Measurements from ENCODE around the gene ZNF23.

DNA sequence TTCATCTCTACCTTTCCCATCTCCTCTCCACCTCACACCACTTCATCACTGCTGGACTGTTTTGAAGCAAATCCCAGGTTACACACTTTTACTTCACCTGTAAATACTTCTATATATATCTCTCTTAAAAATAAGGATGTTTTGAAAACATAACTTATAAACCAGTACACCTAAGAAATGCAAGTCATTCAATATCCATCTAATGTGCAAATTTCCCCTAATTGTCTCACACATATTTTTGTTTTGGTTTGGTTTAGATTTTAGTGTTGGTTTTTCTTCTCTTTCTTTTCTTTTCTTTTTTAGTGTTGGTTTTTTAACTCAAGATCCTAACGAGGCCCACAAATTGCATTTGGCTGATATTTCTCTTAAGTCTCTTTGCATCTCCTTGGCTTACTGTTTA is 45.0 kb upstream of the ZNF23 start:
- TF ChIP-seq YY1 (IDR thresholded peaks at IDR 0.05) (no peak), TAF1 (conservative IDR thresholded peaks at IDR 0.05) (no peak), SP1 (IDR thresholded peaks at IDR 0.05) (no peak), EGR1 (IDR thresholded peaks at IDR 0.05; ENCODE audit: low read depth in 2 of 2) (no peak), RAD21 (IDR thresholded peaks at IDR 0.05) (no peak), HNF4A (conservative IDR thresholded peaks at IDR 0.05) (no peak)
- TF ChIP-seq, protein P1, sequence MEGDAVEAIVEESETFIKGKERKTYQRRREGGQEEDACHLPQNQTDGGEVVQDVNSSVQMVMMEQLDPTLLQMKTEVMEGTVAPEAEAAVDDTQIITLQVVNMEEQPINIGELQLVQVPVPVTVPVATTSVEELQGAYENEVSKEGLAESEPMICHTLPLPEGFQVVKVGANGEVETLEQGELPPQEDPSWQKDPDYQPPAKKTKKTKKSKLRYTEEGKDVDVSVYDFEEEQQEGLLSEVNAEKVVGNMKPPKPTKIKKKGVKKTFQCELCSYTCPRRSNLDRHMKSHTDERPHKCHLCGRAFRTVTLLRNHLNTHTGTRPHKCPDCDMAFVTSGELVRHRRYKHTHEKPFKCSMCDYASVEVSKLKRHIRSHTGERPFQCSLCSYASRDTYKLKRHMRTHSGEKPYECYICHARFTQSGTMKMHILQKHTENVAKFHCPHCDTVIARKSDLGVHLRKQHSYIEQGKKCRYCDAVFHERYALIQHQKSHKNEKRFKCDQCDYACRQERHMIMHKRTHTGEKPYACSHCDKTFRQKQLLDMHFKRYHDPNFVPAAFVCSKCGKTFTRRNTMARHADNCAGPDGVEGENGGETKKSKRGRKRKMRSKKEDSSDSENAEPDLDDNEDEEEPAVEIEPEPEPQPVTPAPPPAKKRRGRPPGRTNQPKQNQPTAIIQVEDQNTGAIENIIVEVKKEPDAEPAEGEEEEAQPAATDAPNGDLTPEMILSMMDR (IDR thresholded peaks at IDR 0.05; ENCODE audit: low read depth, low read length, missing input control) = no peak
- TF ChIP-seq, protein P2, sequence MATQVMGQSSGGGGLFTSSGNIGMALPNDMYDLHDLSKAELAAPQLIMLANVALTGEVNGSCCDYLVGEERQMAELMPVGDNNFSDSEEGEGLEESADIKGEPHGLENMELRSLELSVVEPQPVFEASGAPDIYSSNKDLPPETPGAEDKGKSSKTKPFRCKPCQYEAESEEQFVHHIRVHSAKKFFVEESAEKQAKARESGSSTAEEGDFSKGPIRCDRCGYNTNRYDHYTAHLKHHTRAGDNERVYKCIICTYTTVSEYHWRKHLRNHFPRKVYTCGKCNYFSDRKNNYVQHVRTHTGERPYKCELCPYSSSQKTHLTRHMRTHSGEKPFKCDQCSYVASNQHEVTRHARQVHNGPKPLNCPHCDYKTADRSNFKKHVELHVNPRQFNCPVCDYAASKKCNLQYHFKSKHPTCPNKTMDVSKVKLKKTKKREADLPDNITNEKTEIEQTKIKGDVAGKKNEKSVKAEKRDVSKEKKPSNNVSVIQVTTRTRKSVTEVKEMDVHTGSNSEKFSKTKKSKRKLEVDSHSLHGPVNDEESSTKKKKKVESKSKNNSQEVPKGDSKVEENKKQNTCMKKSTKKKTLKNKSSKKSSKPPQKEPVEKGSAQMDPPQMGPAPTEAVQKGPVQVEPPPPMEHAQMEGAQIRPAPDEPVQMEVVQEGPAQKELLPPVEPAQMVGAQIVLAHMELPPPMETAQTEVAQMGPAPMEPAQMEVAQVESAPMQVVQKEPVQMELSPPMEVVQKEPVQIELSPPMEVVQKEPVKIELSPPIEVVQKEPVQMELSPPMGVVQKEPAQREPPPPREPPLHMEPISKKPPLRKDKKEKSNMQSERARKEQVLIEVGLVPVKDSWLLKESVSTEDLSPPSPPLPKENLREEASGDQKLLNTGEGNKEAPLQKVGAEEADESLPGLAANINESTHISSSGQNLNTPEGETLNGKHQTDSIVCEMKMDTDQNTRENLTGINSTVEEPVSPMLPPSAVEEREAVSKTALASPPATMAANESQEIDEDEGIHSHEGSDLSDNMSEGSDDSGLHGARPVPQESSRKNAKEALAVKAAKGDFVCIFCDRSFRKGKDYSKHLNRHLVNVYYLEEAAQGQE (IDR thresholded peaks at IDR 0.05) = no peak
- TF ChIP-seq, protein P3, sequence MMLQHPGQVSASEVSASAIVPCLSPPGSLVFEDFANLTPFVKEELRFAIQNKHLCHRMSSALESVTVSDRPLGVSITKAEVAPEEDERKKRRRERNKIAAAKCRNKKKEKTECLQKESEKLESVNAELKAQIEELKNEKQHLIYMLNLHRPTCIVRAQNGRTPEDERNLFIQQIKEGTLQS (IDR thresholded peaks at IDR 0.05) = no peak
- TF ChIP-seq, protein P4, sequence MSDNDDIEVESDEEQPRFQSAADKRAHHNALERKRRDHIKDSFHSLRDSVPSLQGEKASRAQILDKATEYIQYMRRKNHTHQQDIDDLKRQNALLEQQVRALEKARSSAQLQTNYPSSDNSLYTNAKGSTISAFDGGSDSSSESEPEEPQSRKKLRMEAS (IDR thresholded peaks at IDR 0.05) = no peak
